ENCODE data around the gene RAET1L.
"Not testable (repeated sequence)": the region's sequence is repeated elsewhere in the genome, so short reads cannot be mapped to it uniquely, and the experiment has no call there.

The RAET1L gene

DNA sequence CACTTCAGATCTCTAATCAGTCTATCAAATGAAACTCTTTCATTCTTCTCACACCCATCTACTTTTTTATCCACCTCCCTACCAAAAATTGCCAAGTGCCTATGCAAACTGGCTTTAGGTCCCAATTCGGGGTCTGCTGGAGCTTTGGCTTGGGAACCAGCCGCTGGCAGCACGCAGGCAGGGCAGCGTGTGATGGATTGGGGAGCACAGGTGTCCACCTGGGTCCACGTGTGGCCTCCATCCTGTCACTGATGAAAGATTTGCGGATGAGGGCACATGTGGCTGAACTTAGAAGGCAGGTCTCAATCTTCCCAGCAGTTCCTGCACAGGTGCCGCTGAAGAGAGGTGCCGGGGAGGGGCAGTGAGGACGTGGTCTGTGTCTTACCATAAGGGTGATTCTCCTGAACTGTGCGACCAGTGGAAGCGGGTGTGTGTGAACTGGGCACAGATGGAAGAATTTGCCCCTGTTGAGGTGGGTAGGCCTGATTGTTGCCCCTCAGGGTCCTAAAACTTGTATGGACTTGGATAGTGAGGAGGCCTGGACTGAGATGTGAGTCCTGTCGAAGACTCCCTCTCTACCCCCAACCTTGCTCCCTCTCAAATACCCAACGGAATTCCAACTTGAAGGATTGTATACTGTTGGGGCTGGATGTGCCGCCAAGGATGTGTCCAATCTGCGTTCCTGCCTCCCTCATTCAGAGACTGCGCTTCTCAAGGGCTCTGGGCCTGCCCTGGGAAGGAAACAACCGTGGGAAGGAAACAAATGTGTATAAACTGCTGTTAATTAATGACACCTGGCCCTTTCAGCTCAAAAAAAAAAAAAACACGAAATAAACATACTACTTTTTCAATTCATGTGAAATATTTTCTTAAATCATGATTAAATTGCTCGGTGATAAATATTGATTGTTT lies 18.4 kb upstream of the RAET1L start:
- DNase-seq: no peak

DNA sequence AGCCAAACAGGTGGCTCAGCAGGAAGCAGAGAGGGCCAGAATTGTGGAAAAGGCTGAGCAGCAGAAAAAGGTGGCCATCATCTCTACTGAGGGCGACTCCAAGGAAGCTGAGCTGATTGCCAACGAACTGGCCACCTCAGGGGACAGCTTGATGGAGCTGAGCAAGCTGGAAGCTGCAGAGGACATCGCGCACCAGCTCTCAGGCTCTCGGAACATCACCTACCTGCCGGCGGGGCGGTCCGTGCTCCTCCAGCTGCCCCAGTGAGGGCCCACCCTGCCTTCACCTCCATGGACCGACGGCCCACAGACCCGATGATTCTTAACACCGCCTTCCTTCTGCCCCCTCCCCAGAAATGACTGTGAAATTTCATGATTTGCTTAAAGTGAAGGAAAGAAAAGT lies 17.8 kb upstream of the RAET1L start:
- DNase-seq: no peak

DNA sequence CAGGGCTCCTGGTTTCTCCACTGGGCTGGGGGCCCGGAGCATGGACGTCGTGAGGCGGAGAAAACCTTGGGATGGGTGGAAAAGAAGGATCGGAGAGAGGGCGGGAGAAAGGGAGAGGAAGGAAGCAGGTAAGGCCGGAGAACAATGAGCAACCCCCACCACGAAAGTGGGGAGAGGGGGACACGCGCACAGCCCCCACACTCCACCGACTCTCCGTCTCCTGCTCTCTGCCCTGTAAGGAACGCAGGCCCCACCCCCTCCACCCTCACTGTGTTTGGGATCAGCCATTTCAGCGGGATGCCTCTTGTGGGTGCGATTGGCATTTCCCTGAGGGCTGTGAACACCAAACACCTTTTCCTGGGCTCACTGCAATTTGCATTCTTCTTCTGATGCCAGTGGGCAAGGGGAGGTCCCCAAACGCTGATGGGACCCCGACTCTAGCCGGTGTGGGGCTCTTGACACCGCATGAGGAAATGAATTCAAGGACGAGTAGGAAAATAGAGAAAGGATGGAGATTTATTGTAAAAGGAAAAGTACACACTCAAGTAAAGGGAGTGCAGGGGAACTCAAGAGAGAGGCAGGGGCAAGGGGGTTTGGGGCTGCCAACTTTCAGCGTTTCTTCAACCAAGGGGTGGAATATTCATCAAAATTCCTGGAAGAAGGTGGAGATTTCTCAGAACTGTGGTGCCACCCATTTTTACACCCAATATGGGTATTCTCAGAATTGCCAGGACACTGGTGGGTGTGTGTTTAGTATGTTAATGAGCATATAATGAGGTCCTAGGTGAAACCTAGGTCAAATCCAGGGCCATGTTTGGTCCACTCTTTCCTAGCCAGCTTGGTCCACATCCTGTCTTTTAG lies 13.1 kb upstream of the RAET1L start:
- no peak for DNase-seq

DNA sequence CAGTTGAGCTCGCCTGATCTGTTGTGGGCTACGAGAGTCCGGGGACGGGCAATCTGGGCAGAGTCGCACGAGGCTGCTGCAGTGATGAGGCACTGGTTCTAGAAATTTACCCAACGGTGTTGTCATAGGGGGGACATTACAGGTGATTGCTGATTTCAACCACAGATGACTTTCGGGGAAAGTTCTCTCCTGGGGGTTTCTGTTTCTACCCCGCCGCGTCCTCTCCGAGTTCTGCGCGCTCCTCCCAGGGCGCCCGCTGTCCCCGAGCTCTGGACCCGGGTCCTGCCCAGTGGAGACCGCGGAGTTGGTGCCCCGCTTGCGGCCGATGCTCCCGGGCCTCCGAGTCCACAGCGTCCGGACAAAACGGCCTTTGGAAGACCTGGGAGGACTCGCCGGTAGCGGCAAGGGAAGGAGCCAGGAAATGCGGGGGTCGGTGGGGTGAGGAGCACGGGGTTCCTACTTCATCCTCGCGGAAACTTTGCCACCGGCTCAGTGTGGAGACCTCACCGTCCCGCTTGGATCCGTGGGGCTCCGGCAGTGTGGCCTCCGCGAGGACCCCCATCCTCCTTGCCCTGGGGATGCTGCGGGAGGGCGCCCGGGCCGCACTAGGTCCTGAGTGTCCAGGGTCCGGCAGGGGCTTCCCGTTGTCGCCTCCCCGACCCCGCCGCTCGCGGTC lies 12.3 kb upstream of the RAET1L start:
- DNase-seq: no peak

DNA sequence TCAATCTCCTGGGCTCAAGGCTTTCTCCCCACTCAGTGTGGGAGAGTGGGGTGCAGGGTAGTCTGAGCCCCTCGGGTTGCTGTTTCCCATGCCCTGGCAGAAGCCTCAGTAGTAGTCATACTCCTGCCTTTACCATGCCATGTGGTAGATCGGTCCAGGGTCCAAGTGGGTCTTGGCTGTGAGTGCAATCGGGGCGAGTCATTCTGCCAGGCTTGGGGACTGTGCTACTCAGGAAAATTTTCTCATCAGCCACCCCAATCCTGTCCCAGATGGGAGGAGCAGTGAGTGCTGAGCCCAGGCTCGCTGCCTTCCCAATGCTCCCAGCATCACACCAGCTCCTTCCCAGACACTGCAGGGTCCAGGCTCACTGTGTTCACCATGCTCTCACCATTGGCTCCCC lies 10.7 kb upstream of the RAET1L start:
- no peak for DNase-seq

DNA sequence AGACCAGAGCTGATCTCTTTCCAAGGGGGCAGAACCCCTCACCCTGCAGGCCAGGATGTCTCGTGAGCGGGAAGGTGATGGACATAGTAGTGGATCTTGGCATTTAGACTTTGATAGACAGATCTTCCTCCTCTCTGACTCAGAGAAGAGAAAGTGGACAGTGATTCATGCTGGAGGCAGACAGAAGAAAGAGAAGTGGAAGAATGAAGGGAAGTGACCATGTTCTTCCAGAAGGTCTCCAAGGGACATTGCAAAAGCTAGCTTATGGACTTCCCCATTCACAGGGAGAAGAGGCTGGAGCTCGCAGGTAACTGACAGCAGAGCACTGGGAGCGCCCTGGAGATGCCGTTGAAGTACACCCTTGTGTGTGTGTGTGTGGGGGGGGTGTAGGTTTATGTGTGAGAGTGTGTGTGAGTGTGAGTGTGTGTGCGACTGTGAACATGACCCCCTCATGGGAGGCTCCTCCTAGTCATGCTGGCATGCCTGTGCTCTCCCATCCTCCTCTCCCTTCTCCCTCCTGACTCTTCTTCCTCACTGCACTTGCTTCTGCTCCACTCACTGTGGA lies 8.0 kb upstream of the RAET1L start:
- DNase-seq: peak; percentile 86

DNA sequence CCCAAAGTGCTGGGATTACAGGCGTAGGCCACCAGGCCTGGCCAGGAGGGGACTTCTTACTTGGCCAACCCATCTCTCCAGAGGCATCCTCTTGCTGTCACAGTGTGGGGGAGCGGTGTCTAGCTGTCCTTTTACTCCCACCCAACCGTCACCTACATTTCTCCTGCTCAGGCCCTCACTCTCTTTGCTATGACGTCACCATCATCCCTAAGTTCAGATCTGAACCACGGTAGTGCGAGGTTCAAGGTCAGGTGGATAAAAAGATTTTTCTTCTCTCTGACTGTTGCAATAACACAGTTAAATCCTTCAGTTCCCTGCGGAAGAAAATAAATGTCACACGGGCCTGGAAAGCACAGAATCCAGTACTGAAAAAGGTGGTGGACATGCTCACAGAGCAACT lies 7.3 kb upstream of the RAET1L start:
- DNase-seq: no peak

DNA sequence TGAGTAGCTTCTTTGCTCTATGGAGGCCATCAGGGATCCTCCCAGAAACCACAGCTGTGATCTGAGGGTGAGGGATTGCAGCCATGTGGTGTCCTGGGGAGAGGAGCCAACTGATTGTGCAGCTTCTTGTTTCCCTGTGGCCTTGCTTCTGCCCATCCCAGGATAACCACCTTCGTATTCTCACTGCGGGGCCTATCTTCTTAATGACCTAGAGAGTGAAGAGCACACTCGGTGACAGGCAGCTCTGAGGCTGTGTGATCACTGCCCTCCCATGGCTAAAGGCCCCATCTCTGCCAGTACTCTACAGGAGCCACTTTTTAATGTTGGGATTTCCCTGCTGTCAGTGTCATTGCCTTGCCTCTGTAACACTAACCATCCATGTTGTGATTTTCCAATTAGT lies 5.3 kb upstream of the RAET1L start:
- no peak for DNase-seq

DNA sequence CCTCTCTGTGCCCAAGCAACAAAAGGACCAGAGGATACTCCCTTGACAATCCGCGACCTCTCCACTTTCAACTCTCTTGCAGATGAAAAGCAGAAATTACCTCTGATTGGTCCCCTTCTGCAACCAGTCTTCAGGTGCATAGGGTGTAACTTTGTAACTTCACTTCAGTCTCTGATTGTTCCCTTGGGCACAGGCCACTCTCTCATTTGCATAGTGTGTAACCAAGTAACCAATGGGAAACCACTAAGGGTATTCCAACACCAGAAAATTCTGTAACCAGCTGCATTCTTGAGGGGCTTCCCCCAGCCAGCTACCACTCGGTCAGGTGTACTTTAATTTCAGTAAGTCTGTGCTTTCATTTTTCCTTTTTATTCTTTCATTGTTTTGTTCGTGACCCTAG lies 4.4 kb upstream of the RAET1L start:
- no peak for DNase-seq

DNA sequence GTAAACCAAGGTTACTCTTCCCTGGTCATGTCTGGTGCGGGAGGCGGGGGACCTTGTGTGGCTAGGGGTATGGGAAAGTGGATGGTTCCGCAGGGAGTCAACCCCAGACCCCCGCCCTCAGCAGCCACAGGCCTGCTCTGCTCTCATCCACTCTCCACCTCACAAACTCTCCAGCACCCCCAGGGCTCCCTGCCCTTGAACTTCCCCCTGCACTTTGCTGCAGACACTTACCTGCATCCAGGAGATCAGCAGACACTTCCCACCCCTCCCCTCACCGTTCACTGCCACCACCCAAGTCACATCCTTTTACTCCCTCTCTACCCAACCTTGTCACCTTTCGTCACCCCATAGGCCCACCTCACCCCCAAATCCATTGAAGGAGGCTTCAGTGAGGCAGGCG lies 3.9 kb upstream of the RAET1L start:
- no peak for DNase-seq

DNA sequence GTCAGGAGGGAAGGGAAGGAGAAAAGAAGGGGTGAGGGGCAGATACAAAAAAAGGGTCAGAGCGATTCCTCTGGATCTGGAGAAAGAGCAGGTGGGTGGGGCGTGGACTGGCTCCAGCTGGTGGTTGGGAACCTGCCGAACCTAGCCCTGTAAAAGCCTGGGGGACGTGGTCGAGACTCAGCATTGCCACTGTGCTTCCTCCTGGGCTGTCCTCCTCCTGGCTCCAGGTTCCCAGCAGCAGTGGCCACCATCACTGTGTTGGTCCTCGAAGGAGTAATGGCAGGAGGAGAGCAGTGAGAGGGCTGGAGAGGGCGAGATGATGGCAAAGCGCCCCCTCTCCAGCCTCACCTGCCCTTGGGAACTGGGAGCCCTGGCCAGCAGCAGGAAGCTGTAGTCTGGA lies 3.5 kb upstream of the RAET1L start:
- DNase-seq: no peak

DNA sequence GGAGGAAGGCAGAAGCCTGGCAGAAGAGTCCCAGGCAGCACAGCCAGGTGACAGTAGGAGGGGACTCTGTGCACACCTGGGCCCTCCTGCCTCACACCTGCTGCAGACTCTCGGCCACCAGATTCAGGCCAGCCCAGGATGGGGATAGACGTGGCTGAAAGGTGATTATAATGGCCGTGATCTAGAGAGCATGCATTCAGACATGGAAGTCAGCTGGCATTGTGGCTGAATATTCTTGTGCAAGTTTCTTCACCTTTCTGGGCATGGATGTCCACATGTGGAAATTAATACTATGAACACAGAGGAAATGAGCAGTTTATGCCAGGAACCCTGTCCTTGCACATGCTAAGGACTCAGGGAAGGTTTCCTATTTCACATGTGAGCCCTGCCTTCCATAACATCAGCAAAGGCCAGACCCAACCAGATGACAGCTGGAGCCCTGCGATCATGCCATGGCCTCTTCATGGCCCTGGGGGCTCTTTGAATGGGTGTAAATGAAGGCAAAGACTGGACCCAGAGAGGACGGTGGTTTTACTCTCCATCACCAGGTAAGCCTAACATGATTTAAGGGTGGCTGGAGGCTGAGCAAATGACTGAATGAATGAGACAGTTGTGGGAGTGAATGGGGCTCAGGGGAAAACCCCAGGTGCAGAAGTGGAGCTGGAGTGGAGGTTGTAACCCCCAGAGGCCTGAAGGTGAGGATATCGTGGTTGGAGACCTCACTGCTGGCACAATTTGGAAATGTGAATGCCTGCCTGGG lies 2.7 kb upstream of the RAET1L start:
- no peak for DNase-seq

DNA sequence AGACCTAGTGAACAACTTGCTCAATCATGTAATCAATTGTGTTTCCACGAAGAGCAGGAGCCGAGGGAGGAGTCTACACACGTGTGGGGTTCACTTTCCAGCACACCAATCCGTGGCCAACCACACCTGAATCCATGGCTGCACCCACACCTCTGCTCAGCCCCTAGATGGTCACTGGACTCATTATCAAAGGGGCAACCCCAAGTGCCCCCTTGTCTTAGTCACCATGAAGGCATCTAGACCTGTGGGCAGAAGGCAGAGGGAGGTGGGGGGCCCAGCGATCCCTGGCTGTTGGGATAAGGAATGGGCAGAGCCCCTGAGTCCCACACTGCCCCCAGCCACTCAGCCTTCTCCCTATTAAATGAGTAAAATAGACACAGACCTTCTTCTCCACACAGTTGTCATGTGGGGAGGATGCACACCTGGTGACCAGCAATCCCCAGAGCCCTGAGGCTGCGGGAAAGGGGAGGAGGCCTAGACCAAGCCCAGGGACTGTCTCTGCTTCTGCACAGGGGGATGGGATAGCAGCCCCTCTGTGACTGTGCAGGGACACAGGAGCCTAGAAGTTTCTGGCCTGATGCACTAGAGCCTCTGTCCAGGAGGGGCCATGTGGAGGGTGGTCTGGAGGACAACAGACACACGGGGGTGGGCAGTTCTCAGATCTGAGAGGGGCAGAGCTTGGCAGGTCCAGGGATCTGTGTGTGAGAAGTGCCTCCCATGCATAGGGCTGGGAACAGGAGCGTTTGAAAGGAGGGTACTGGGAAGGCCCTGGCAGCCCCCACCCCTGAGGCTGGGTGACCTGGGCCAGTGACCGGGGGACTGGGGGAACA lies 1.9 kb upstream of the RAET1L start:
- no peak for DNase-seq

DNA sequence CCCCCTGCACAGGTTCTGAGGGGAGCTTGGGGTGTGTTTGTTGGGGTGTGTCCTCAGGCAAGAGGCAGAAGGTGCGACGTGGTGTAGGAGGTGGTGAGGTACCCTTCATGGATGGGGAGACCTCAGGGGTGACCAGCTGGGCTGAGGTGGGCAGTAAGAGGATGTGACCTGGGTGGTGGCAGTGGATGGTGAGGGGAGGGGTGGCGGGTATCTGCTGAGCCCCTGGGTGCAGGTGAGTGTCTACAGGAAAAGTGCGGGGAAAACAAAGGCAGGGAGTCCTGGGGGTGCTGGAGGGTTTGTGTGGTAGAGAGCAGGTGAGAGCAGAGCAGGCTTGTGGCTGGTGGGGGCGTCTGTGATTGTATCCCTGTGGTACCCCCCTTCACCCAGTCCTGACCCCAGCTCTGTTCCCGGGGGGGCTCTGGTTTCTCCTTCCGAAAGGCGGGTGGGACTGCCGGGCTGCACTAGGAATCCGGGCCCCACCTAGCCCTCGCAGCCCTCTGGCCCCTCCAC lies 631 bp downstream of the RAET1L start:
- no peak for DNase-seq

DNA sequence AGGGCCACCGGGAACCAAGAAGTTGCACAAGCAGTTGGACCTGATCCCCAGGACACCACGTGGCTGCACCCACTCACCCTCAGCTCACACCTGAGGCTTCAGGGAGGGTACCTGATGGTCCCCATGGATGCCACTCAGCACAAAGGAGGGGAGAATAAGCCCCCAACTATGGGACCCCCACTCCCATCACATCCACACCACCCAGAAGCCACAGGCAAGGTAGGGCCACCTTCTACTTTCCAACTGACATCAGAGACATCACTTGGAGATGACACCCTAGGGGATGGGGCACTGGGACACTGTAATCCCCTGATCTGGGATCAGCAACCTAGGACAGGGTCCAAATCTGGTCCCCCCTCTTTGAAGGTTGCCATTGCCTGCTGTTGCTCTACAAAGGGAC lies 1.3 kb downstream of the RAET1L start:
- DNase-seq: not testable (repeated sequence)

DNA sequence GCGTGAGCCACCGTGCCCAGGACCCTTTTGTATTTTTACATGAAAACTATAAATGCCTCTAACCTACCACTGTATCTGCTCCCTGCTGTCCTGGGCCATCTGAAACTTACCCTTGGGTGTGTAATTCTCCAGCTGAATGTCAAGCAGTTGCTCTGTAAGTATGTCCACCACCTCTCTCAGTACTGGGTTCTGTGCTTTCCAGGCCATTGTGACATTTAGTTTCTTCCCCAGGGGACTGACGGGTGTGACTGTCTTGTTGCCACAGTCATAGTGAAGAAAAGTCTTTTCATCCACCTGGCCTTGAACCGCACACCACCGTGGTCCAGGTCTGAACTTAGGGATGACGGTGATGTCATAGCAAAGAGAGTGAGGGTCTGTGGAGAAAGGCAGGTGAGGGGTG lies 3.5 kb downstream of the RAET1L start:
- DNase-seq: not testable (repeated sequence)

DNA sequence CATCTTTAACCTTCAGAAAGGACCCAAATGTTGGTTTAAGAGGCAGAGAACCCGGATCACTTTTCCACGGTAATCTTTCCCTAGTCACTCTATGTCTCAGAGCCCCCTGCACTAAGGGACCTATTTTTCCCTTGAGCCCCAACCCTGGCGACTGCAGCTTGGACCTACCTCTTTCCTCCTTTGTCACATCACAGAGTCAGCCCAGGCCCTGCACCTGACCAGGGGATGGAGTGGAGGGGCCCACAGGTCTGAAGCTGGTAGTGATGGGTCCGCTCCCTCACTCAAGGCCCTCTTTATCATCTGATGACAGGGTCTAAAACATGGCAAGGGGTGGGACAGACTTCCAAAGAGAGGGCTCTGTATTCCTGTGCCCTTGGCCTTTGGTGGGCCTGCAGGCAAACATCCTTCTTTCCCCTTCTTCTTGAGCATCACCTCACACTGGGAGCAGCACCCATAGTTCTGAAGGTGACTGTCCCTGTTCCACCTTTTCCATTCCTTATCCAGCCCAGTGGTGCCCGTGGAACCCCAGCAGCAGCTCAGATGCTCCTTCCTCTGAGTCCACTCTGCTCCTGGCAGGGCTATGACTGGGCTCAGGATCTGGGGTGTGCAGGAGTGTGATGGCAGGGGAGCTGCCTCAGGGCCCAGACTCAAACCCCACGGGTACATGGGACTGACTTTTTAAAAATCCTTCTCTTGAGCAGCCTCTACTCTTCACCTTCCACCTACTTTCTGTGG lies 6.3 kb downstream of the RAET1L start:
- DNase-seq: no peak

DNA sequence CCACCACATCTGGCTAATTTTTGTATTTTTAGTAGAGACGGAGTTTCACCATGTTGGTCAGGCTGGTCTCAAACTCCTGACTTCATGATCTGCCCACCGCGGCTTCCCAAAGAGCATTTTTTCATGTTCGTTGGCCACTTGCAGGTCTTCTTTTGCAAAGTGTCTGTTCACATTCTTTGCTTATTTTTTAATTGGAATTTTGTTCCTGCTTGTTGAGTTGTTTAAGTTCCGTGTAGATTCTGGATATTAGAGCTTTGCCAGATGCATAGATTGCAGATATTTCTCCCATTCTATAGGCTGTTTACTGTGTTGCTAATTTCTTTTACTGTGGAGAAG lies 8.2 kb downstream of the RAET1L start:
- not testable (repeated sequence) for DNase-seq

DNA sequence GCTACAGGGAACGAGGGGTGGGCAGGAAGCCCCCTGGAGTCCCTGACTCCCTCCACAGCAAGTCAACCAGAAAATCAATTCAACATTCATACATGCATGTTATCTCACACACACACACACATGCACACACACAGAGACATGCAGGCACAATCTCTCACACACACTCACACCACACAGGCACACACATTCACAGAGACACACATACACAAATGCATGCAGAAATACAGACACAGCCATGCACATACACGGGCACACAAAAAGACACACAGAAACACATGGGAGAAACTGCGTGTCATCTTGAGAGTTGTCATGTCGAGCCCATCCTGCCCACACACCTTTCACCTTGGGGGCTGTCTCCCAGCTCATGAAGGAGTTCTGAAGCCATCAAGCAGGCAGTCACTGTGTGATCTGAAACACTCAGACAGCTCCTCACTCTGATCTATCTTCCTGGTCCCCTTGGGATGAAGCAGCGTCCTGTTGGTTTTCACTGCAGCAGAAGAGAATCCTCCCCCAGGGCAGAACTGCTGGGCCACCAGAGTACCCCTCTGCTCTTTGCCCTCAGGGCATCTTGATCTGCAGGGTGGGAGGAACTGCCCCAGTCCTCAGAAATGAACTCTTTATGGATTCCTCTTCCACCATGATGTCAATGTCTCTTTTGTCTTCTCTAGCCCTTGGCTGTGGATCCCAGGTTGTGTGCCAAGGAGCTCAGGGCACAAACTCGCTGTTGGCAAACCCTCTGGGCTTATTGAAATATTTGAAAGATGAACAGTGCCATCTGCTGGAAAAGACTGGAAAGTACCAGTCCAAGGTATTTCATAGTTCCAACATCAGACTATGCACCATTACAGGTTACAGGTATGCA lies 8.8 kb downstream of the RAET1L start:
- DNase-seq: peak; percentile 64

Measured in inflammatory macrophage treated with lipopolysaccharide for 4 hours (primary cell).